NT2/D1 (cell line): ENCODE data around the gene MRPL37.

ENCODE experiments used
- DNase-seq: peaks from one replicate; pipeline ENCODE4 v3.0.0-alpha.2; 2011; ENCODE audit warnings: low read depth, low spot score
- H3K27me3 ChIP-seq: 2 replicates; pipeline ENCODE4 v1.6.0; 2011; ENCODE audit warnings: mild to moderate bottlenecking; ENCODE audit not compliant: insufficient read length, insufficient read depth
- H3K36me3 ChIP-seq: 2 replicates; pipeline ENCODE4 v1.6.1; 2011; ENCODE audit warnings: mild to moderate bottlenecking, low read length, mixed read lengths; ENCODE audit not compliant: insufficient read depth, insufficient read length
- H3K4me1 ChIP-seq: 2 replicates; pipeline ENCODE4 v1.5.1; 2011; ENCODE audit not compliant: insufficient read depth, insufficient read length
- H3K4me3 ChIP-seq: 2 replicates; pipeline ENCODE4 v1.5.1; 2011; ENCODE audit warnings: low read depth; ENCODE audit not compliant: insufficient read length
- H3K9ac ChIP-seq: 2 replicates; pipeline ENCODE4 v1.6.0; 2011; ENCODE audit warnings: low read depth; ENCODE audit not compliant: insufficient read length
- H3K9me3 ChIP-seq: 2 replicates; pipeline ENCODE4 v1.5.1; 2011; ENCODE audit warnings: mild to moderate bottlenecking, low read length; ENCODE audit not compliant: insufficient read depth
- SUZ12 ChIP-seq: IDR thresholded peaks from 2 replicates; pipeline ENCODE4 v1.6.1; 2011; ENCODE audit not compliant: insufficient read length, insufficient read depth; ENCODE audit errors: extremely low read depth
- YY1 ChIP-seq: IDR thresholded peaks from 2 replicates; pipeline ENCODE4 v1.6.1; 2011; ENCODE audit not compliant: insufficient read length, insufficient read depth
- ZNF274 ChIP-seq: IDR thresholded peaks from 2 replicates; pipeline ENCODE4 v1.6.1; 2011; ENCODE audit warnings: mild to moderate bottlenecking, low read depth, low read length

The MRPL37 gene

GRCh38 chr1:54262244-54262643, 62.3 kb downstream of the MRPL37 start:
- Histone ChIP-seq H3K4me1 (peaks cover 20% of the 10 kb centered on the region), H3K36me3 (peaks cover 79% of the 10 kb centered on the region), H3K9ac (no peak overlapping the region), H3K27me3 (no peaks in the 10 kb centered on the region), H3K4me3 (no peak overlapping the region), H3K9me3 (no peaks in the 10 kb centered on the region)
- DNase-seq = no peak
- TF ChIP-seq YY1 (no peak), ZNF274 (no peak), SUZ12 (no peak)

- Histone ChIP-seq H3K9me3 (no peaks in the 10 kb centered on the region), H3K27me3 (no peaks in the 10 kb centered on the region), H3K9ac (no peak overlapping the region), H3K4me3 (no peak overlapping the region), H3K36me3 (peaks cover 79% of the 10 kb centered on the region), H3K4me1 (peaks cover 13% of the 10 kb centered on the region)
- no peak for DNase-seq
- TF ChIP-seq ZNF274 = no peak
- no peak for TF ChIP-seq YY1
- TF ChIP-seq SUZ12 = no peak
These were observed 63.7 kb downstream of the MRPL37 start for GRCh38 chr1:54263601-54264226.

GRCh38 chr1:54265126-54265525, 65.2 kb downstream of the MRPL37 start:
- DNase-seq = no peak
- H3K36me3 ChIP-seq = peaks cover 82% of the 10 kb centered on the region
- no peak overlapping the region for H3K9ac ChIP-seq
- TF ChIP-seq ZNF274 = no peak
- TF ChIP-seq YY1 = no peak
- no peak for TF ChIP-seq SUZ12
- H3K27me3 ChIP-seq = no peaks in the 10 kb centered on the region
- no peaks in the 10 kb centered on the region for H3K9me3 ChIP-seq
- H3K4me1 ChIP-seq = peaks cover 16% of the 10 kb centered on the region
- H3K4me3 ChIP-seq = no peak overlapping the region

- Histone ChIP-seq H3K4me1 (peaks cover 13% of the 10 kb centered on the region), H3K36me3 (peaks cover 82% of the 10 kb centered on the region), H3K9me3 (no peaks in the 10 kb centered on the region), H3K9ac (no peak overlapping the region), H3K27me3 (no peaks in the 10 kb centered on the region), H3K4me3 (no peak overlapping the region)
- TF ChIP-seq ZNF274 (no peak), YY1 (no peak), SUZ12 (no peak)
- DNase-seq = no peak
These were observed 65.7 kb downstream of the MRPL37 start for GRCh38 chr1:54265659-54266058.

- Histone ChIP-seq H3K4me1 (peaks cover 13% of the 10 kb centered on the region), H3K27me3 (no peaks in the 10 kb centered on the region), H3K9ac (no peak overlapping the region), H3K36me3 (peaks cover 82% of the 10 kb centered on the region), H3K4me3 (no peak overlapping the region), H3K9me3 (no peaks in the 10 kb centered on the region)
- DNase-seq = no peak
- TF ChIP-seq ZNF274 (no peak), SUZ12 (no peak), YY1 (no peak)
These were observed 66.2 kb downstream of the MRPL37 start for GRCh38 chr1:54266195-54266594.

GRCh38 chr1:54266908-54267307, 66.9 kb downstream of the MRPL37 start:
- peaks cover 18% of the 10 kb centered on the region for H3K4me1 ChIP-seq
- no peaks in the 10 kb centered on the region for H3K9me3 ChIP-seq
- TF ChIP-seq ZNF274 (no peak), YY1 (no peak), SUZ12 (no peak)
- H3K36me3 ChIP-seq = peaks cover 82% of the 10 kb centered on the region
- H3K9ac ChIP-seq = no peak overlapping the region
- DNase-seq = no peak
- H3K27me3 ChIP-seq = no peaks in the 10 kb centered on the region
- no peak overlapping the region for H3K4me3 ChIP-seq
